Measurements from ENCODE around the gene HNRNPL.
"Not testable (repeated sequence)": the region's sequence is repeated elsewhere in the genome, so short reads cannot be mapped to it uniquely, and the experiment has no call there.

The HNRNPL gene

DNA sequence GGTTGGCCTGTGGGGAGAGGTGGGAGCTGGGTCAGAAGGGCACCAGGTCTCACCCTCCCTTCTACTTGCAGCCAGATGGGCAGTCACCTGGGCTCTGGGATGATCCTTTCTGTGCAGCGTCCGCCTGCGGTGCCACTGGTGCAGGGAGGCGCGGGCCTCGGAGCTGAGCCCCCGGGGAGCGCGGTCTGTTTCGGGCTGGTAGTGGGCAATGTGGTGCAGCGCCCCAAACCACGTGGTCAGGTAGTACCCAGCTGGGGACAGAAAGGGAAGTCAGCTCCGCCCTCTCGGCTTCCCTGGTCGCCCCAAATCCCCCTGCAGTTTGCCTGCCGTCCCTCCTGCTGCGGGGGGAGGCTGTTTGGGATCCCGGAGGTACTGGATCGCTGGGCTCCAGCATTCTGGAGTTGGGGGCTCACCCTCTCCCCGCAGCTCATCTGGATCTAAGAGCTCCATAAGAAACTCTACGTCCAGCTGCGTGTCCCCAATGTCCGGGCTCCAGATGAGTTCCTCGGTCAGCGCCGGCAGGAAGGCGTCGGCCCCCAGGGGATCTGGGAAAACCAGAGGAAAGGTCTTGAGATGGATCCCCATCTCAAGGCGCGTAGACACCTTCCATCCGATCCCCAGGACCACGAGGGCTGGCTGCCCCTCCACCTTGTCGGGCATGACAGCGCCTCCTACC lies 19.5 kb upstream of the HNRNPL start:
- Histone ChIP-seq H3K4me3 (ENCODE audit: extremely low read depth, insufficient read depth, low read length, poor library complexity, severe bottlenecking) (peak overlapping the region; percentile 1), H3K9me3 (ENCODE audit: control insufficient read depth, low read length) (no peaks in the 10 kb centered on the region), H3K27ac (ENCODE audit: low read depth, low read length, severe bottlenecking) (no peak overlapping the region), H3K4me1 (ENCODE audit: control insufficient read depth, insufficient read depth, low read length, poor library complexity, severe bottlenecking) (peaks cover 5% of the 10 kb centered on the region), H3K36me3 (ENCODE audit: control insufficient read depth, insufficient read depth, low read length) (no peaks in the 10 kb centered on the region)
- 83 to 85% methylated on average over 24 to 34 of the region's 34 CpGs for WGBS, 2 experiments (ENCODE audit: insufficient coverage in 2 of 2)

DNA sequence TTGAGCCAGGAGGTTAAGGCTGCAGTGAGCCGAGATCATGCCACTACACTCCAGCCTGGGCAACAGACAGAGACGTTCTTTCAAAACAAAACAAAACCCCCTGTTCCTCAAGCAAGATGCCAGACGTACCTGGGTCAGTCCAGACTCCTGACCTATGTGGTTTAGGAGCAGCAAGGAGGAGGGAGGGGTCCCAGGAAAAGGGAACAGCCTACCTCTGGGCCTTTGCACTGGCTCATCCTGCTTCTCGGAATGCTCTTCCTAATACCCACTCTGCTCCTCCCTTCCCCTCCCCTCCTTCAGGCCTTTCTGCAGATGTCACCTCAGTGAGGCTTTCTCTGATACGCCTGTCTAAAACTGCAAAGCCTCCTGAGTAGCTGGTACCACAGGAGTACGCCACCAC lies 18.8 kb upstream of the HNRNPL start:
- Histone ChIP-seq H3K9me3 (ENCODE audit: control insufficient read depth, low read length) (no peaks in the 10 kb centered on the region), H3K4me3 (ENCODE audit: extremely low read depth, insufficient read depth, low read length, poor library complexity, severe bottlenecking) (no peak overlapping the region), H3K27ac (ENCODE audit: low read depth, low read length, severe bottlenecking) (no peak overlapping the region), H3K4me1 (ENCODE audit: control insufficient read depth, insufficient read depth, low read length, poor library complexity, severe bottlenecking) (peaks cover 5% of the 10 kb centered on the region), H3K36me3 (ENCODE audit: control insufficient read depth, insufficient read depth, low read length) (no peaks in the 10 kb centered on the region)
- WGBS, 2 experiments (ENCODE audit: insufficient coverage in 2 of 2) = 91 to 100% methylated on average over 3 of the region's 6 CpGs

DNA sequence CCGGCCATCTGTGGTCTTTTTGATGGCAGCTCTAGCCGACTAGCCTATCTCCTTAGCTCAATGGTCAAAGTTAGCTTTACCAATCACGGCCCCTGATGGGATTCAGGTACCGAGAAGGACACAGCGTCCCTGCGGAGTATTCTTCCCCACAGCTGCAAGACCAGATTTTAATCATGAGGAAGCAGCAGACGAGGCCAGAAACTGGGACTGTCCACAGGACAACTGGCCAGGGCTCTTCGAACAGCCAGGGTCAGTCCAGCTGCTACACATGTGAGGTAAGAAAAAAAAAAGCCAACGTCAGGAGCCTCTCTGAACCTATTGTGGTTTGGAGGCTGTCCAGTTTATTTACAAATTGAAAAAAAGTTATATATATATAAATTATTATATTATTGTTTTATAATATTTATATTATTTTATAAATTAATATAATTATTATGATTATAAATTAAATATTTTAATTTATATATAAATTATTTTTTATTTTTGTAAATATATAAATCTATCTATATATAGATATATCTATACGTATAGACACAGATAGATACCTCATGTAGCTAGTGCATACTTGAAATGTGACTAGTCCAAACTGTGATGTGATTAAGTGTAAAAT lies 17.5 kb upstream of the HNRNPL start:
- Histone ChIP-seq H3K4me3 (ENCODE audit: extremely low read depth, insufficient read depth, low read length, poor library complexity, severe bottlenecking) (no peak overlapping the region), H3K27ac (ENCODE audit: low read depth, low read length, severe bottlenecking) (no peak overlapping the region), H3K36me3 (ENCODE audit: control insufficient read depth, insufficient read depth, low read length) (no peaks in the 10 kb centered on the region), H3K4me1 (ENCODE audit: control insufficient read depth, insufficient read depth, low read length, poor library complexity, severe bottlenecking) (peaks cover 5% of the 10 kb centered on the region), H3K9me3 (ENCODE audit: control insufficient read depth, low read length) (no peaks in the 10 kb centered on the region)
- WGBS, 2 experiments (ENCODE audit: insufficient coverage in 2 of 2) = 95 to 99% methylated on average over 7 to 8 of the region's 10 CpGs

DNA sequence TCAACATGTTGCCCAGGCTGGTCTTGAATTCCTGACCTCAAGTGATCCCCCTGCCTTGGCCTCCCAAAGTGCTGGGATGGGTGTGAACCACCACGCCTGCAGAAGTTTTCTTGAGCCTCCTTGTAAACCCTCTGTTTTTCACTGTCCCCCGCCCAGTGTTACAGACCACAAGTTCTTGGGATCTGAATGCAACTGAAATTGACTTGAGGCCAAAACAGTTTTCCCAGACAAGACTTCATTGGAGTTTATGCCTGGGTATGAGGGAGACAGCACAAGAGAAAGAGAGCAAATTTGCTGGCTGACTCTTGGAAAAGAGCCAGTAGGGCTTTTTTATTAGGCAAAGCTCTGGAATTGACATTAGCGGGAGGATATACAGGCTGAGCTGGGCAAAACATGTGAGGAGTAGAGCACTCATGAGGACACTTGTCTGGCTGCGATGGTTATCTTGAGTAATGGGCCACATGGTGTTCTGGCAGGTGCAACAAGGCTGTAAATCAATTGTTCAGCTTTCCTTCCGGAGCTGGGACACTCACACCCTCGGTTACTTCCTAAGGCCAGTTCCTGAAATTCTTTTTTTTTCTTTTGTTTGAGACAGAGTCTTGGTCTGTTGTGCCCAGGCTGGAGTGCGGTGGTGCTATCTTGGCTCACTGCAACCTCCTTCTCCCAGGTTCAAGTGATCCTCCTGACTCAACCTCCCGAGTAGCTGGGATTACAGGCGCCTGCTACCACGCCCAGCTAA lies 12.7 kb upstream of the HNRNPL start:
- peaks cover 5% of the 10 kb centered on the region for H3K4me1 ChIP-seq (ENCODE audit: control insufficient read depth, insufficient read depth, low read length, poor library complexity, severe bottlenecking)
- H3K27ac ChIP-seq (ENCODE audit: low read depth, low read length, severe bottlenecking) = no peak overlapping the region
- no peak overlapping the region for H3K4me3 ChIP-seq (ENCODE audit: extremely low read depth, insufficient read depth, low read length, poor library complexity, severe bottlenecking)
- no peaks in the 10 kb centered on the region for H3K9me3 ChIP-seq (ENCODE audit: control insufficient read depth, low read length)
- no peaks in the 10 kb centered on the region for H3K36me3 ChIP-seq (ENCODE audit: control insufficient read depth, insufficient read depth, low read length)
- WGBS, 2 experiments (ENCODE audit: insufficient coverage in 2 of 2) = 90 to 94% methylated on average over 5 to 10 of the region's 10 CpGs

DNA sequence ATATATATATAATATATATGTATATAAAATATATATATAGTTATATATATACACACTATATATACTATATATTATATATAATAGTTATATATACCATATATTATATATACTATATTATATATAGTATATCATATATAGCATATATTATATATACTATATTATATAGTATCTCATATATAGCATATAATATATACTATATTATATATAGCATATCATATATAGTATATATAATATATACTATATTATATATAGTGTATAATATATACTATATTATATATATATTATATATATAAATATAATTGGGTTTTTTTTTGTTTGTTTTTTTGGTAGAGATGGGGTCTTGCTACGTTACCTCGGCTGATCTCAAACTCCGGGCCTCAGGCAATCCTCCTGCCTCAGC lies 11.6 kb upstream of the HNRNPL start:
- Histone ChIP-seq H3K36me3 (ENCODE audit: control insufficient read depth, insufficient read depth, low read length) (no peaks in the 10 kb centered on the region), H3K4me3 (ENCODE audit: extremely low read depth, insufficient read depth, low read length, poor library complexity, severe bottlenecking) (no peak overlapping the region), H3K27ac (ENCODE audit: low read depth, low read length, severe bottlenecking) (no peak overlapping the region), H3K9me3 (ENCODE audit: control insufficient read depth, low read length) (peaks cover 5% of the 10 kb centered on the region), H3K4me1 (ENCODE audit: control insufficient read depth, insufficient read depth, low read length, poor library complexity, severe bottlenecking) (peaks cover 5% of the 10 kb centered on the region)
- 100% methylated on average over 2 of the region's 3 CpGs; no CpG with 5 or more reads in 1 of the 2 experiments for WGBS, 2 experiments (ENCODE audit: insufficient coverage in 2 of 2)

DNA sequence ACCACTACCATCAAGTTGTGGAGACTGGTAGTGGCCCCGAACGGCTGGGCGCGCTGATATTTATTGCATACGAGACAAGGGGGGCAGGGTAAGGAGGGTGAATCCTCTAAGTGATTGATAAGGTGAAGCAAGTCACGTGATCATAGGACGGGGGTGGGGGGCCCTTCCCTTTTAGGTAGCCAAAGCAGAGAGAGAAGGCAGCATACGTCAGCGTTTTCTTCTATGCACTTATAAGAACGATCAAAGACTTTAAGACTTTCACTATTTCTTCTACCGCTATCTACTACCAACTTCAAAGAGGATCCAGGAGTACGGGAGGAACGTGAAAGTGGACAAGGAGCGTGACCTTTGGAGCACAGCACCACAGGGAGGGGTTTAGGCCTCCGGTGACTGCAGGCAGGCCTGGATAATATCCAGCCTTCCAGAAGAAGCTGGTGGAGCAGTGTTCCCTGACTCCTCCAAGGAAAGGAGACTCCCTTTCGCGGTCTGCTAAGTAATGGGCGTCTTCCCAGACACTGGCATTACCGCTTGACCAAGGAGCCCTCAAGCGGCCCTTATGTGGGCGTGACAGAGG lies 9.9 kb upstream of the HNRNPL start:
- not testable (repeated sequence) for H3K4me3 ChIP-seq (ENCODE audit: extremely low read depth, insufficient read depth, low read length, poor library complexity, severe bottlenecking); H3K36me3 ChIP-seq (ENCODE audit: control insufficient read depth, insufficient read depth, low read length); H3K4me1 ChIP-seq (ENCODE audit: control insufficient read depth, insufficient read depth, low read length, poor library complexity, severe bottlenecking); H3K9me3 ChIP-seq (ENCODE audit: control insufficient read depth, low read length); H3K27ac ChIP-seq (ENCODE audit: low read depth, low read length, severe bottlenecking)
- 88 to 93% methylated on average over 8 to 18 of the region's 21 CpGs for WGBS, 2 experiments (ENCODE audit: insufficient coverage in 2 of 2)

DNA sequence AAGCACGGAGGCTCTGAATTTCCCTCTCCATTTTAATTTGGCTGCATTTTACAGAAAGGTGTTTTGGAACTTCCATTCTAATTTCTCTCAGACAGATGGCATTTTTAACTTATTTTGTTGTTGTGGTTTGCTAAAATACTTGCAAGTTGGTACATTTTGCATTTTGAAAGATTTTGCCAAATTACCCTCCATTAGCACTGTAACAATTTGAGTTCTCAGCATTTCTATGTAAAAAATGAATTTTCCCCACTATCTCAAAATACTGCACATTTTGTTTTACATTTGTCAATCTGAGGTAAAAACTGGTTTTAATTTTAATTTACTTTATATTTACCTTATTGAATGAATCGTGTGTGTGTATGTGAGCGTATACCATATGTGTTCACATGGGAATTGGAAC lies 7.0 kb upstream of the HNRNPL start:
- Histone ChIP-seq H3K36me3 (ENCODE audit: control insufficient read depth, insufficient read depth, low read length) (no peaks in the 10 kb centered on the region), H3K4me3 (ENCODE audit: extremely low read depth, insufficient read depth, low read length, poor library complexity, severe bottlenecking) (no peak overlapping the region), H3K4me1 (ENCODE audit: control insufficient read depth, insufficient read depth, low read length, poor library complexity, severe bottlenecking) (no peaks in the 10 kb centered on the region), H3K9me3 (ENCODE audit: control insufficient read depth, low read length) (peaks cover 5% of the 10 kb centered on the region), H3K27ac (ENCODE audit: low read depth, low read length, severe bottlenecking) (no peak overlapping the region)
- WGBS, 2 experiments (ENCODE audit: insufficient coverage in 2 of 2) = 92 to 100% methylated on average over 1 to 2 of the region's 3 CpGs

DNA sequence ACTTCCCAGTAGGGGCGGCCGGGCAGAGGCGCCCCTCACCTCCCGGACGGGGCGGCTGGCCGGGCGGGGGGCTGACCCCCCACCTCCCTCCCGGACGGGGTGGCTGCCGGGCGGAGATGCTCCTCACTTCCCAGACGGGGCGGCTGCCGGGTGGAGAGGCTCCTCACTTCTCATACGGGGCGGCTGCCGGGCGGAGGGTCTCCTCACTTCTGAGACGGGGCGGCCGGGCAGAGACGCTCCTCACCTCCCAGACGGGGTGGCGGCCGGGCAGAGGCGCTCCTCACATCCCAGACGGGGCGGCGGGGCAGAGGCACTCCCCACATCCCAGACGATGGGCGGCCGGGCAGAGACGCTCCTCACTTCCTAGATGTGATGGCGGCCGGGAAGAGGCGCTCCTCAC lies 6.0 kb upstream of the HNRNPL start:
- not testable (repeated sequence) for H3K36me3 ChIP-seq (ENCODE audit: control insufficient read depth, insufficient read depth, low read length); H3K4me3 ChIP-seq (ENCODE audit: extremely low read depth, insufficient read depth, low read length, poor library complexity, severe bottlenecking); H3K9me3 ChIP-seq (ENCODE audit: control insufficient read depth, low read length); H3K4me1 ChIP-seq (ENCODE audit: control insufficient read depth, insufficient read depth, low read length, poor library complexity, severe bottlenecking); H3K27ac ChIP-seq (ENCODE audit: low read depth, low read length, severe bottlenecking)
- 96% methylated on average over 19 of the region's 37 CpGs; no CpG with 5 or more reads in 1 of the 2 experiments for WGBS, 2 experiments (ENCODE audit: insufficient coverage in 2 of 2)

DNA sequence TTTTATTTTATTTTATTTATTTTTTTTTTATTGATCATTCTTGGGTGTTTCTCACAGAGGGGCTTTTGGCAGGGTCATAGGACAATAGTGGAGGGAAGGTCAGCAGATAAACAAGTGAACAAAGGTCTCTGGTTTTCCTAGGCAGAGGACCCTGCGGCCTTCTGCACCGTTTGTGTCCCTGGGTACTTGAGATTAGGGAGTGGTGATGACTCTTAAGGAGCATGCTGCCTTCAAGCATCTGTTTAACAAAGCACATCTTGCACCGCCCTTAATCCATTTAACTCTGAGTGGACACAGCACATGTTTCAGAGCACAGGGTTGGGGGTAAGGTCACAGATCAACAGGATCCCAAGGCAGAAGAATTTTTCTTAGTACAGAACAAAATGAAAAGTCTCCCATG lies 5.2 kb upstream of the HNRNPL start:
- no CpG with 5 or more reads among the region's 3 CpGs for WGBS, 2 experiments (ENCODE audit: insufficient coverage in 2 of 2)
- not testable (repeated sequence) for H3K27ac ChIP-seq (ENCODE audit: low read depth, low read length, severe bottlenecking); H3K36me3 ChIP-seq (ENCODE audit: control insufficient read depth, insufficient read depth, low read length)

DNA sequence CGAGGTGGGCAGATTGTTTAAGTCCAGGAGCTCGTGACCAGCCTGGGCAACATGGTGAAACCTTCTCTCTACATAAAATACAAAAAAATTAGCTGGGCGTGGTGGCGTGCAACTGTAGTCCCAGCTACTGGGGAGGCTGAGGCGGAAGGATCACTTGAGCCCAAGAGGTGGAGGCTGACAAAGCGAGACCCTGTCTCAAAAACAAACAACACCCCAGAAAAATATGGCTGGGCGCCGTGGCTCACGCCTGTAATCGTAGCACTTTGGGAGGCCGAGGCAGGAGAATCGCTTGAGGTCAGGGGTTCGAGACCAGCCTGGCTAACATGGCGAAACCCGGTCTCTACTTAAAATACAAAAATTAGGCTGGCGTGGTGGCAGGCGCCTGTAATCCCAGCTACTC lies 3.4 kb upstream of the HNRNPL start:
- H3K4me3 ChIP-seq (ENCODE audit: extremely low read depth, insufficient read depth, low read length, poor library complexity, severe bottlenecking) = peak overlapping the region; percentile 76
- WGBS, 2 experiments (ENCODE audit: insufficient coverage in 2 of 2) = 89 to 95% methylated on average over 13 to 15 of the region's 17 CpGs
- H3K4me1 ChIP-seq (ENCODE audit: control insufficient read depth, insufficient read depth, low read length, poor library complexity, severe bottlenecking) = peaks cover 7% of the 10 kb centered on the region
- H3K36me3 ChIP-seq (ENCODE audit: control insufficient read depth, insufficient read depth, low read length) = peaks cover 7% of the 10 kb centered on the region
- H3K27ac ChIP-seq (ENCODE audit: low read depth, low read length, severe bottlenecking) = no peak overlapping the region
- peaks cover 5% of the 10 kb centered on the region for H3K9me3 ChIP-seq (ENCODE audit: control insufficient read depth, low read length)

More for the DNA sequence above, 5.2 kb upstream of the HNRNPL start:
- not testable (repeated sequence) for H3K4me1 ChIP-seq (ENCODE audit: control insufficient read depth, insufficient read depth, low read length, poor library complexity, severe bottlenecking); H3K4me3 ChIP-seq (ENCODE audit: extremely low read depth, insufficient read depth, low read length, poor library complexity, severe bottlenecking); H3K9me3 ChIP-seq (ENCODE audit: control insufficient read depth, low read length)
